ENCODE measurements around the gene SETD7. TPM values are rescaled to one million over a fixed set of nuclear protein-coding genes. Genes with fewer than 3 reads are reported as not detected.

Gene SETD7
- total and polyA plus RNA-seq, 2 experiments from 2014 or later: 4.8 to 20.4 TPM

DNA sequence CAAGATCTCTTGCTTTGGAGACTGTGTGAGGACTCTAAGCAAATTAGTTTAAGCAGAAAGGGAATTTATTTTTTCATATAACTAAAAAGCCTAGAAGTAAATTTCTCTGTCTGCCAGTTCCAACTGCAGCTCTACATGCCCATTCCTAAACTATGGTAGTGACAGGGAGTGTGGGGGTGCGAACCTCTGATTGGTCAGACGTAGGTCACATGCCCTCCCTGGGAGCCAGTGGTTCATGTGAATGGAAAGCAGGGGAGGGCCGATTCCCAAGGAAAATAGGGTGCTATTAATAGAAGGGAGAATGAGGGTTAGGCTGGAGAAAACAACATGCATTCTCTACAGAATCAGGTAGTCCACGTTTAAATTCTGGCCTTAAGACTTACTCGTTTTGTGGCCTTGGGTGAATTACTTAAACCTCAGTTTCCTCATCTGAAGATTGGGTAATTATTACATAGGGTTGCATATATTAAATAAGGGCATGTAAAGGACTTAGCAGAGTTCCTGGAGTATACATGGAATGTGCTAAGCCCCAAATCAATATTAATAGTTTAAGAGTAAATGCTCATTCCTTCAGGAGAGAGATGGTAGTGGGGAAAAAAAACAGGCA is 94.9 kb downstream of the SETD7 start:
- Histone ChIP-seq H3K27ac (no peak overlapping the region), H3K27me3 (no peaks in the 10 kb centered on the region), H3K4me3 (no peak overlapping the region), H3K9me3 (ENCODE audit: low read depth) (no peaks in the 10 kb centered on the region), H3K4me1 (ENCODE audit: low read depth) (peaks cover under 1% of the 10 kb centered on the region), H3K36me3 (no peaks in the 10 kb centered on the region)
- DNase-seq (ENCODE audit: low read depth in 1 of 2, low spot score in 1 of 2): peak in 1 of 2 donors; percentile 2
- no peak for TF ChIP-seq CTCF (IDR thresholded peaks at IDR 0.05; ENCODE audit: low read depth, low read length)

DNA sequence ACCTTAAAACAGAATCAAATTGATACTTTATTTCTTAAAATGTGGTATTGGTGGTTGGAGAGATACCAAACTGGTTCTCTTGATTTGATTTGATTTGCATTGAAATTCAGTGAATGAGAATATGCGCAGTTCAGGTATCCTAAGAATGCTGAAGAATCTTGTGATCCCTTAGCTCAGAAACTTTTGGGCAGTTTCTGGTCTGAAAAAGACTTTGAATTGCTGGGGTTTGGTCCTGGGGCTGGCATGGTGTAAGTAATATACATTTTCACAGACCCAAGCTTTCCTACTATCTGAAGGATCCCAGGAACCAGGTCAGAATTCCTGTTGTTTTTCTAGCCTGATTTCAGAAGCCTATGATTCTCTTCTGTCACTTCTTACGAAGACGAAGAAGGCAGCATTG is 95.5 kb downstream of the SETD7 start:
- no peak for DNase-seq (ENCODE audit: low read depth in 1 of 2, low spot score in 1 of 2)
- Histone ChIP-seq H3K27ac (no peak overlapping the region), H3K4me3 (no peak overlapping the region)

GRCh38 chr4:139458999-139459398 is 97.0 kb downstream of the SETD7 start:
- peaks cover 6% of the 10 kb centered on the region for H3K4me1 ChIP-seq (ENCODE audit: low read depth)
- H3K27ac ChIP-seq: no peak overlapping the region
- H3K36me3 ChIP-seq: no peaks in the 10 kb centered on the region
- no peak for TF ChIP-seq CTCF (IDR thresholded peaks at IDR 0.05; ENCODE audit: low read depth, low read length)
- no peaks in the 10 kb centered on the region for H3K27me3 ChIP-seq
- no peak for DNase-seq (ENCODE audit: low read depth in 1 of 2, low spot score in 1 of 2)
- H3K4me3 ChIP-seq: no peak overlapping the region
- no peaks in the 10 kb centered on the region for H3K9me3 ChIP-seq (ENCODE audit: low read depth)

More for the DNA sequence above, 95.5 kb downstream of the SETD7 start:
- Histone ChIP-seq H3K4me1 (ENCODE audit: low read depth) (peaks cover 6% of the 10 kb centered on the region), H3K27me3 (no peaks in the 10 kb centered on the region), H3K36me3 (no peaks in the 10 kb centered on the region), H3K9me3 (ENCODE audit: low read depth) (no peaks in the 10 kb centered on the region)
- TF ChIP-seq CTCF (IDR thresholded peaks at IDR 0.05; ENCODE audit: low read depth, low read length): no peak

- Histone ChIP-seq H3K4me3 (no peak overlapping the region), H3K27ac (no peak overlapping the region), H3K4me1 (ENCODE audit: low read depth) (peaks cover 6% of the 10 kb centered on the region), H3K27me3 (no peaks in the 10 kb centered on the region), H3K36me3 (no peaks in the 10 kb centered on the region), H3K9me3 (ENCODE audit: low read depth) (no peaks in the 10 kb centered on the region)
- no peak for TF ChIP-seq CTCF (IDR thresholded peaks at IDR 0.05; ENCODE audit: low read depth, low read length)
- DNase-seq (ENCODE audit: low read depth in 1 of 2, low spot score in 1 of 2): no peak
Observed at GRCh38 chr4:139458543-139458942, 97.5 kb downstream of the SETD7 start.

- no peaks in the 10 kb centered on the region for H3K9me3 ChIP-seq (ENCODE audit: low read depth)
- no peak for TF ChIP-seq CTCF (IDR thresholded peaks at IDR 0.05; ENCODE audit: low read depth, low read length)
- no peaks in the 10 kb centered on the region for H3K27me3 ChIP-seq
- no peaks in the 10 kb centered on the region for H3K36me3 ChIP-seq
- H3K4me1 ChIP-seq (ENCODE audit: low read depth): peaks cover 10% of the 10 kb centered on the region
- H3K27ac ChIP-seq: no peak overlapping the region
- no peak overlapping the region for H3K4me3 ChIP-seq
- no peak for DNase-seq (ENCODE audit: low read depth in 1 of 2, low spot score in 1 of 2)
Observed at GRCh38 chr4:139457318-139457717, 98.7 kb downstream of the SETD7 start.

Measured in cardiac muscle cell (in vitro differentiated cells and primary cell).